ENCODE measurements around the gene PRCP. TPM values are rescaled to one million over a fixed set of nuclear protein-coding genes. Genes with fewer than 3 reads are reported as not detected.

The PRCP gene
- total RNA-seq, 4 donors from 2014 or later, result 7.1 to 17.8 (median 9.5) TPM

DNA sequence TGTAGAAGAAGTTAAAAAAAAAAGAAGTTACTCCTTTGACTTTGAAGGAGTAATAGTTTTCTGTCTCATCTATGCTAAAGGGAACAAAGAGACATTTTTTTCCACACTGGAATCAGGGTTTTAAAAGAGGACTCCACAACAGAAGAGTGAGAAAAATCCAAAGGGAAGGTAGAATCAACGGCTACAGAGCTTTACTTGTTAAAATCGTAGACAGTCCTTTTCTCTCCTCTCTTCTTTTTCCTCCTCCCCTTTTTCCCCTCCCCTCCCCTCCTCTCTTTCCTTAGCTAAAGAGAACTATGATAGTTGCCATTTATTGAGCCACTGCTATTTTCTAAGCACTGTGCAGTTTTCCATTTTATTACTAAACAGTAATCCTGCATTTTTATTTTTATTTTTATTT, 30.5 kb upstream of the PRCP start:
- intact Hi-C loops (cut with DNase I; ENCODE audit: low total_unique reads), result loop anchor here (5.0 kb wide), 1 partner anchor 142 kb away; the partner anchor contains the start of gene RAB30
- no peak for TF ChIP-seq POLR2A (IDR thresholded peaks at IDR 0.05)
- TF ChIP-seq CTCF (IDR thresholded peaks at IDR 0.05 in 4 of 5, conservative IDR thresholded peaks at IDR 0.05 in 1 of 5), result no peak
- in situ Hi-C loops (cut with MboI; ENCODE audit: low sequenced_read_pairs in 4 of 4), result no loop called here
- Histone ChIP-seq H3K9me3 (no peaks in the 10 kb centered on the region), H3K36me3 (no peaks in the 10 kb centered on the region), H3K4me3 (no peak overlapping the region), H3K27ac (no peak overlapping the region), H3K27me3 (no peaks in the 10 kb centered on the region), H3K4me1 (no peaks in the 10 kb centered on the region)
- no peak for DNase-seq
- ATAC-seq, result no peak

- Histone ChIP-seq H3K9me3 (no peaks in the 10 kb centered on the region), H3K36me3 (no peaks in the 10 kb centered on the region), H3K27me3 (no peaks in the 10 kb centered on the region), H3K4me3 (no peak overlapping the region), H3K27ac (no peak overlapping the region), H3K4me1 (no peaks in the 10 kb centered on the region)
- ATAC-seq (no peak), DNase-seq (no peak)
- no peak for TF ChIP-seq CTCF (IDR thresholded peaks at IDR 0.05 in 4 of 5, conservative IDR thresholded peaks at IDR 0.05 in 1 of 5)
- no peak for TF ChIP-seq POLR2A (IDR thresholded peaks at IDR 0.05)
- intact Hi-C loops (cut with DNase I; ENCODE audit: low total_unique reads), result loop anchor here (5.0 kb wide), 1 partner anchor 142 kb away; the partner anchor contains the start of gene RAB30
- in situ Hi-C loops (cut with MboI; ENCODE audit: low sequenced_read_pairs in 4 of 4), result no loop called here
Observed at GRCh38 chr11:82930229-82930628, 30.0 kb upstream of the PRCP start.

- no peak overlapping the region for H3K4me3 ChIP-seq
- intact Hi-C loops (cut with DNase I; ENCODE audit: low total_unique reads), result loop anchor here (10.0 kb wide), 1 partner anchor 64 kb away; no protein-coding TSS in a partner anchor
- H3K27ac ChIP-seq, result no peak overlapping the region
- no peaks in the 10 kb centered on the region for H3K9me3 ChIP-seq
- DNase-seq, result no peak
- H3K4me1 ChIP-seq, result no peaks in the 10 kb centered on the region
- in situ Hi-C loops (cut with MboI; ENCODE audit: low sequenced_read_pairs in 4 of 4), result loop anchor here in 1 of 4 donors (10.0 kb wide), 1 partner anchor 146 kb away; the partner anchor contains the start of gene RAB30
- TF ChIP-seq CTCF (IDR thresholded peaks at IDR 0.05 in 4 of 5, conservative IDR thresholded peaks at IDR 0.05 in 1 of 5) (no peak), POLR2A (IDR thresholded peaks at IDR 0.05) (no peak)
- no peak for ATAC-seq
- no peaks in the 10 kb centered on the region for H3K27me3 ChIP-seq
- H3K36me3 ChIP-seq, result no peaks in the 10 kb centered on the region
Observed at GRCh38 chr11:82929121-82929520, 28.9 kb upstream of the PRCP start.

DNA sequence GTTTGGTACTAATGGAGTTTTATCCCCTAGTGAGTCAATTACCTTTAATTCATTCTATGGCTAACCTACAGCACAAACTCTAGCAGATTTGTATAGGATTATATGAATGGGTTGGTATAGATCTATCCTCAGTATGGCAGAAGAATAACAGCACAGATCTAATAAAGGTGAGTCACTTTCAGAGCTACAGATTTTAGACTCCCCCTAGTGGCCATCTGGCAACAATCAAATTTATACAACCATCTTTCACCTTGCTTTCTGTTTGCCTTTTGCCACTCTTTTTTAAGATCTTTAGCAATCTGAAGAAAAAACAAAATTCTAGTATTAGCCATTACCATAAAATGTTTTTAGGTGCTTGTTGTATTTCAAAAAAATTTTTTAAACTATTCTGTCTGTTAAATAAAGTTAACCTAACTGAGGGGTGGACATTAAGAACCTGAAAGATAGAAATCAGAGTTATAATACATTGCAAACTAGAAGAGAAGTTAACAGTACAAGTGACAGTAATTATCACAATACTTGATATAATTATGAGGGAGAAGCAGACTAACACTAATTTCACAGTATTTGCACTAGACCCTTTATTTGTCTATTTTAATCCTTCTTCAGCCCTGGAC, 27.1 kb upstream of the PRCP start:
- no peaks in the 10 kb centered on the region for H3K36me3 ChIP-seq
- in situ Hi-C loops (cut with MboI; ENCODE audit: low sequenced_read_pairs in 4 of 4), result loop anchor here in 1 of 4 donors (10.0 kb wide), 1 partner anchor 147 kb away; the partner anchor contains the start of gene RAB30
- no peaks in the 10 kb centered on the region for H3K9me3 ChIP-seq
- DNase-seq, result no peak
- intact Hi-C loops (cut with DNase I; ENCODE audit: low total_unique reads), result loop anchor here (10.0 kb wide), 1 partner anchor 63 kb away; no protein-coding TSS in a partner anchor
- no peaks in the 10 kb centered on the region for H3K27me3 ChIP-seq
- no peak overlapping the region for H3K27ac ChIP-seq
- H3K4me3 ChIP-seq, result no peak overlapping the region
- no peaks in the 10 kb centered on the region for H3K4me1 ChIP-seq
- ATAC-seq, result peak in 1 of 2 donors; percentile 80
- TF ChIP-seq CTCF (IDR thresholded peaks at IDR 0.05 in 4 of 5, conservative IDR thresholded peaks at IDR 0.05 in 1 of 5) (peak; percentile 56 to 81 (median 58)), POLR2A (IDR thresholded peaks at IDR 0.05) (no peak)
